Ammon's horn (tissue), 1 donor: Measurements from ENCODE around the gene KCNA10.
"Not testable (repeated sequence)": the region's sequence is repeated elsewhere in the genome, so short reads cannot be mapped to it uniquely, and the experiment has no call there.

Experiments used
- DNase-seq: peaks from one replicate; pipeline ENCODE4 v3.0.0-alpha.2; 2016; ENCODE audit warnings: low spot score

KCNA10 gene

GRCh38 chr1:110533230-110533629 is 14.3 kb upstream of the KCNA10 start:
- no peak for DNase-seq

- DNase-seq: no peak
These were observed 10.0 kb upstream of the KCNA10 start for GRCh38 chr1:110529011-110529410.

GRCh38 chr1:110526201-110526780 is 7.3 kb upstream of the KCNA10 start:
- DNase-seq: no peak

- no peak for DNase-seq
These were observed 6.2 kb upstream of the KCNA10 start for GRCh38 chr1:110525249-110525595.

GRCh38 chr1:110524311-110525248 is 5.6 kb upstream of the KCNA10 start:
- peak; percentile 88 for DNase-seq

GRCh38 chr1:110523011-110523410 is 4.0 kb upstream of the KCNA10 start:
- DNase-seq: no peak

GRCh38 chr1:110522560-110522959 is 3.6 kb upstream of the KCNA10 start:
- DNase-seq: no peak

GRCh38 chr1:110520827-110521226 is 1.9 kb upstream of the KCNA10 start:
- DNase-seq: no peak

- DNase-seq: no peak
These were observed 3.1 kb downstream of the KCNA10 start for GRCh38 chr1:110515891-110516290.

- no peak for DNase-seq
These were observed 3.9 kb downstream of the KCNA10 start for GRCh38 chr1:110515041-110515440.

- no peak for DNase-seq
These were observed 5.5 kb downstream of the KCNA10 start for GRCh38 chr1:110513511-110513910.

GRCh38 chr1:110511436-110511835 is 7.5 kb downstream of the KCNA10 start:
- DNase-seq: no peak

- DNase-seq: not testable (repeated sequence)
These were observed 8.1 kb downstream of the KCNA10 start for GRCh38 chr1:110510921-110511320.

- DNase-seq: no peak
These were observed 9.3 kb downstream of the KCNA10 start for GRCh38 chr1:110509655-110510054.

- DNase-seq: no peak
These were observed 10.7 kb downstream of the KCNA10 start for GRCh38 chr1:110508028-110508940.

- DNase-seq: no peak
These were observed 12.4 kb downstream of the KCNA10 start for GRCh38 chr1:110506541-110506940.

- no peak for DNase-seq
These were observed 13.4 kb downstream of the KCNA10 start for GRCh38 chr1:110505596-110505995.

- no peak for DNase-seq
These were observed 14.7 kb downstream of the KCNA10 start for GRCh38 chr1:110504226-110504625.

- DNase-seq: no peak
These were observed 15.5 kb downstream of the KCNA10 start for GRCh38 chr1:110503471-110503870.

- DNase-seq: peak; percentile 59
These were observed 16.4 kb downstream of the KCNA10 start for GRCh38 chr1:110502402-110503151.

GRCh38 chr1:110501488-110502132 is 17.4 kb downstream of the KCNA10 start:
- no peak for DNase-seq
